Measurements from ENCODE around the gene LACRT.

The LACRT gene

DNA sequence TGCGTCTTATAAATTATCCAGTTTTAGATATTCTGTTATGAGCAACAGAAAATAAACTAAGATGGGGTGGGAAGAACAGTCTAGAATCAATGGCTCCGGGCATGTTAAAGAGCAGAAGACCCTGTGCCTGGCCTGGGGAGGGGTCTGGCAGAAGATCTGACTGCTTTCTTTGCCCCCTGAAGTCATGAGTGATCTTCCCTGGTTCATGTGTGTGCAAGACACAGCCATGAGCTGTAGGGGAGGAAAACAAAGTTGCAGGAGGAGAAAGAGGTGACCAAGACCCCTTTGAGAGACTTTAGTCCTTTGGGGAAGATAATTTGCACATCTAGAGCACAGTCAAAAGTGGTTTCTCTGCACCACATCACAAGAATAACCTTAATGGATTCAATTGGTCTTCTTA, 4.8 kb downstream of the LACRT start:
- peaks cover 83% of the 10 kb centered on the region for H3K27me3 Mint-ChIP-seq
- H3K4me3 Mint-ChIP-seq = no peak overlapping the region
- H3K9me3 Mint-ChIP-seq = no peaks in the 10 kb centered on the region
- ATAC-seq (replicated peaks; ENCODE audit: extremely low read depth, poor library complexity, severe bottlenecking) (no peak), DNase-seq (ENCODE audit: low spot score in 2 of 2) (no peak)
- no peak overlapping the region for H3K27ac Mint-ChIP-seq (ENCODE audit: low read depth)
- peaks cover 5% of the 10 kb centered on the region for H3K4me1 Mint-ChIP-seq
- H3K36me3 Mint-ChIP-seq (ENCODE audit: insufficient read depth) = peaks cover 2% of the 10 kb centered on the region

DNA sequence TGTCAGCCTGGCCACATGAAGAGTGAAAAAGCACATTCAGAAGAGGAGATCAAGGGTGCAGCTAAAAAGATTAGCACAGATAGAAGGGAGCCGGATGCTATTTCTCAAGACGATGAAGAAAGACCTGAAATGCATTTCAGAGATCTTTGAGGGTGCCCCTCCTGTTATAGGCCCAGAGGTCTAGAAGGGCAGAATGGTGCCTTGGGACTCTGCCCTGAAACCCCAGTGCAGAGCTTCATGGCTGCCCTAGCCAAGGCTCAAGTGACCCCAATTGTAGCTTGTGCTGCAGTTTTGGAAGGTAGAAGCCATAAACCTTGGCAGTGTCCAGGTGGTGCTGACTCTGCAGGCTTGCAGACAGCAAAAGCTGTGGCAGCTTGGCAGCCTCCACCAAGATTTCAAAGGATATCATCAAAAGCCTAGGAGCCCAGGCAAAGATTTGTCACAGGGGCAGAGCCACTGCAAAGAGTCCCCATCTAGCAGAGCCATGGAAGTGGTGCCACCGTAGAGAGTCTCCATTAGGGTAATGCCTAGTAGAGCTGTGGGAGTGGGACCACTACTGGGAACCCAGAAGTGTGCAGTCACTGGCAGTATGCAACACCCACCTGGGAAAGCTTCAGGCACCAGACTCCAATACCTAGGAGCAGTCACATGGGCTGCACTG, 6.4 kb downstream of the LACRT start:
- Mint-ChIP-seq H3K27ac (ENCODE audit: low read depth) (no peak overlapping the region), H3K36me3 (ENCODE audit: insufficient read depth) (peaks cover 2% of the 10 kb centered on the region), H3K4me1 (peaks cover 5% of the 10 kb centered on the region), H3K4me3 (no peak overlapping the region), H3K9me3 (no peaks in the 10 kb centered on the region), H3K27me3 (peaks cover 85% of the 10 kb centered on the region)
- ATAC-seq (replicated peaks; ENCODE audit: extremely low read depth, poor library complexity, severe bottlenecking) = no peak
- no peak for DNase-seq (ENCODE audit: low spot score in 2 of 2)

DNA sequence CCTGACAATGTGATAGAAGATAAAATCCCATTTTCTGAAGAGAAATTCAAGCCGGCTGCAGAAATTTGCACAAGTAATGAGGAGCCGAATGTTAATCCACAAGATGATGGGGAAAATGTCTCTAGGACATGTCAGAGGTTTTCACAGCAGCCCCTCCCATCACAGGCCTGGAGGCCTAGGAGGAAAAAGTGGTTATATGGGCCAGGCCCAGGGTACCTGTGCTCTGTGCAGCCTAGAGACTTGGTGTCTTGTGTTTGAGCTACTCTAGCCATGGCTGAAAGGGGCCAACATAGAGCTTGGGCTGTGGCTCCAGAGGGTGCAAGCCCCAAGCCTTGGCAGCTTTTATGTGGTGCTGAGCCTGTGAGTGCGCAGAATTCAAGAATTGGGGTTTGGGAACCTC, 7.4 kb downstream of the LACRT start:
- H3K27ac Mint-ChIP-seq (ENCODE audit: low read depth) = no peak overlapping the region
- no peak overlapping the region for H3K4me3 Mint-ChIP-seq
- peaks cover 2% of the 10 kb centered on the region for H3K4me1 Mint-ChIP-seq
- H3K36me3 Mint-ChIP-seq (ENCODE audit: insufficient read depth) = peaks cover 2% of the 10 kb centered on the region
- H3K27me3 Mint-ChIP-seq = peaks cover 85% of the 10 kb centered on the region
- DNase-seq (ENCODE audit: low spot score in 2 of 2) (no peak), ATAC-seq (replicated peaks; ENCODE audit: extremely low read depth, poor library complexity, severe bottlenecking) (no peak)
- no peaks in the 10 kb centered on the region for H3K9me3 Mint-ChIP-seq

DNA sequence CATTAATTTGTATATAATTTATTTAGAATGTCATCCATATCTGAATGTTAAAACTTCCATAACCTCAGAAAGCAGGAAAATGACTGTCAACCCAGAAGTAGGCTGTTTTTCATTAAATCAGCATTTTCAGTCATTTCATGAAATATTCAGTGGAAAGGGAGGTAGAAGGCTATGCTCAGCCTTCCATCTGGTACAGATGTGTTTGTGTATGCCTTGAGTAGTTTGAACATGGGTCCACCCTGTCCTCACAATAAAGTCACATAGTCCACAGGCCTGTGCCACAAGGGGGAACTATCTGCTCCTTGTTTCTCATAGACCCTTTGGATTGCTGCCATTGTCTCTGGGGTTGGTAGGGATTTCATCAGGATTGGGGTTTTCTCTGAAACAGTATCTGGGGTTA, 9.1 kb downstream of the LACRT start:
- H3K27ac Mint-ChIP-seq (ENCODE audit: low read depth) = no peak overlapping the region
- H3K4me1 Mint-ChIP-seq = no peaks in the 10 kb centered on the region
- DNase-seq (ENCODE audit: low spot score in 2 of 2) = no peak
- ATAC-seq (replicated peaks; ENCODE audit: extremely low read depth, poor library complexity, severe bottlenecking) = no peak
- H3K27me3 Mint-ChIP-seq = peaks cover 90% of the 10 kb centered on the region
- no peak overlapping the region for H3K4me3 Mint-ChIP-seq
- peaks cover 2% of the 10 kb centered on the region for H3K36me3 Mint-ChIP-seq (ENCODE audit: insufficient read depth)
- no peaks in the 10 kb centered on the region for H3K9me3 Mint-ChIP-seq

DNA sequence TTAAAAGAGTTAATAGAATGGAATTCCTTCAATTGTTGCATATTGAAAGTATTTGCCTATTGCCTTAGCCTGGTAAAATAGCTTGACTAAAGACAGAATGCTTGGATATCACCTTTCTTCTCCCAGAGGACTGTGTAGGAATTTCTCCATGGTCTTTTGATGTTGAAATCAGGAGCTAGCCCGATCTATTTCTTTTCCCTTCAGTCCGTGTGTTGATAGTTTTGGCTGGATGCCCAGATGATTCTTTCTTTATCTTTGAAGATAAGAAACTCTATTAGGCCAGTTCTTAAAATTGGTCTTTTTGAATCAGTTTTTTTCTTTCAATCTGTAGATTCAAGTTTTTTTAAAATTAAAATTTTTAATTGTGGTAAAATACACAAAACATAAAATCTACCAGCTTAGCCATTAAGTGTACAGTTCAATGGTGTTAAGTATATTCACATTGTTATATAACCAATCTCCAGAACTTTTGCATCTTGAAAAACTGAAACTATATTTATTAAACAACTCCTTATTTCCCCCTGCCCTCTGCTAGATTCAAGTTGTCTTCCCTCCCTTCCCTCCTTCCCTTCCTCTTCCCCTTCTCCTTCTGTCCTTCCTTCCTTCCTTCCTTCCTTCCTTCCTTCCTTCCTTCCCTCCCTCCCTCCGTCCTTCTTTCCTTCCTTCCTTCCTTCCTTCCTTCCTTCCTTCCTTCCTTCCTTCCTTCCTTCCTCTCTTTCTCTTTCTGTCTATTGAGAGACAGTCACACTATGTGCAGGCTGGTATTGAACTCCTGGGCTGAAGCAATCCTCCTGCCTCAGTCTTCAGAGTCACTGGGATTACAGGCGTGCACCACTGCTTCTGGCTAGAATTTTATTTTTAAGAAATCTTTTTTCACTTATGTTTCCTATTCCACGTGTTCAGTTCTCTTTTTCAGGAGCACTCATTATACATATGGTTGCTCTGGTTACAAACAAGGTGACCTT, 10.1 kb downstream of the LACRT start:
- peaks cover 80% of the 10 kb centered on the region for H3K27me3 Mint-ChIP-seq
- H3K4me1 Mint-ChIP-seq = no peaks in the 10 kb centered on the region
- ATAC-seq (replicated peaks; ENCODE audit: extremely low read depth, poor library complexity, severe bottlenecking) (no peak), DNase-seq (ENCODE audit: low spot score in 2 of 2) (no peak)
- no peak overlapping the region for H3K4me3 Mint-ChIP-seq
- no peaks in the 10 kb centered on the region for H3K36me3 Mint-ChIP-seq (ENCODE audit: insufficient read depth)
- H3K27ac Mint-ChIP-seq (ENCODE audit: low read depth) = no peak overlapping the region
- H3K9me3 Mint-ChIP-seq = no peaks in the 10 kb centered on the region

DNA sequence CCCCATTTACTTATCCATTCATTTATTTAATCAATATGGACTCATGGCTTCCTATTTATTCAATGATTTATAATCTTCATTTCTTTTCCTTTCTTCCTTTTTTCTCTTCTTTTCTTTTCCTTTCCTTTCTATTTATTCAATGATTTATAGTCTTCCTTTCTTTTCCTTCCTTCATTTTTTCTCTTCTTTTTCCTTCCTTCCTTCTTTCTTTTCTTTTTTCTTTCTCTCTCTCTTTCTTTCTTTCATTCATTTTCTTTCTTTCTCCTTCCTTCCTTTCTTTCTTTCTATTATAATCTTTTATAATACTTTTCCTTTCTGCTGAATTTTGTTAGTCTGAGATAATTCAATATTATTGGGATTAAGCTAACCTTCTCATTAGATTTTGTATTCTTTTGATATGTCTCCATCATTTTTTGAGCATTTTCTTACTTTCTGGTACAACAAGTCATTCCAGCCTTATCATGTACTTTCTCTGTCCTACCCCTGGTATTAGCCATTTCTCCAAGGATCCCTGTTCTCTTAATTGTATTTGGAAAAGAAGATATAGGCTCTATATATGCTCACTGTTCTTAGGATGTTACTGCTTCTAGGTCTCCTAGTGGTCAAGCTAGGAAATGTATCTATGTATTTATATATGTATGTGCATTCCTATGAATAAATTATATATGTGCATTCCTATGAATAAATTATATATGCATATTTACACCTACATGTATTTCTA, 12.1 kb downstream of the LACRT start:
- Mint-ChIP-seq H3K36me3 (ENCODE audit: insufficient read depth) (no peaks in the 10 kb centered on the region), H3K9me3 (no peaks in the 10 kb centered on the region), H3K27me3 (peaks cover 74% of the 10 kb centered on the region), H3K4me1 (no peaks in the 10 kb centered on the region), H3K27ac (ENCODE audit: low read depth) (no peak overlapping the region), H3K4me3 (no peak overlapping the region)
- ATAC-seq (replicated peaks; ENCODE audit: extremely low read depth, poor library complexity, severe bottlenecking) (no peak), DNase-seq (ENCODE audit: low spot score in 2 of 2) (no peak)

DNA sequence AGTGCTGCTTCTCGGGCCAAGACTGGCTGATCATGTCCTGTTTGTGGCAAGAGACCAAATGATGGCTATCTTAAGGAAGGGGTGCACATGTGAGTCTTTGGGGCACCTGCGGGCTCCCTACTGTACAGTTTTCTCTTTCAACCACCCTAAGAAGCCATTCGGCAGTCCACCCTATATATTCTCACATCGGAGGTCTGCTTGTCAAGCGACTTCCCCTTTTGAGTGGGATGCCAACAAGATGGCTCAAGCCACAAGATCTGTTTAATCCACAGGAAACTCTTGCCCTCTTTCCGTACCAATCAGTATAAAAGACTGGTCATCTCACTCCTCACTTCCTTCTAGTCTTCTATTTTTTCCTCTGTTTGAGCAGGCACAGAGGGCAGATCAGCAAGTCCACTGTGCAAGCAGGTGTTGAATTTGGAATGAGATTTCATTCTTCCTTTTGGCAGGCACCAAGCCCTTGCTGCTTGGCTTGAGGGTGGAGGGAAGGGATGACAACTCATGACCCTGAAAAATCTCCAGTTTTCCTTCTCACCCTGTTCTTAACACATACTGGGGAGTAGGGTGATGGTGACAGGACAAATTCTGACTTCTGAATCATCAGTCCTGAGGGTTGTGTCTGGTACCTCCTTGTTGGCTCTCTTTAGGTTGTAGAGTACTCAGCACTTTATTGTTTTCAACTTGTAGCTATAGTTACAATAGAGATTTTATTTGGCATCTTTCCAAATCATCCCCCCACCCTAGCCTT, 17.6 kb downstream of the LACRT start:
- Mint-ChIP-seq H3K27me3 (peaks cover 52% of the 10 kb centered on the region), H3K27ac (ENCODE audit: low read depth) (no peak overlapping the region), H3K4me1 (peaks cover 9% of the 10 kb centered on the region), H3K9me3 (no peaks in the 10 kb centered on the region), H3K4me3 (no peak overlapping the region), H3K36me3 (ENCODE audit: insufficient read depth) (no peaks in the 10 kb centered on the region)
- no peak for ATAC-seq (replicated peaks; ENCODE audit: extremely low read depth, poor library complexity, severe bottlenecking)
- DNase-seq (ENCODE audit: low spot score in 2 of 2) = no peak

DNA sequence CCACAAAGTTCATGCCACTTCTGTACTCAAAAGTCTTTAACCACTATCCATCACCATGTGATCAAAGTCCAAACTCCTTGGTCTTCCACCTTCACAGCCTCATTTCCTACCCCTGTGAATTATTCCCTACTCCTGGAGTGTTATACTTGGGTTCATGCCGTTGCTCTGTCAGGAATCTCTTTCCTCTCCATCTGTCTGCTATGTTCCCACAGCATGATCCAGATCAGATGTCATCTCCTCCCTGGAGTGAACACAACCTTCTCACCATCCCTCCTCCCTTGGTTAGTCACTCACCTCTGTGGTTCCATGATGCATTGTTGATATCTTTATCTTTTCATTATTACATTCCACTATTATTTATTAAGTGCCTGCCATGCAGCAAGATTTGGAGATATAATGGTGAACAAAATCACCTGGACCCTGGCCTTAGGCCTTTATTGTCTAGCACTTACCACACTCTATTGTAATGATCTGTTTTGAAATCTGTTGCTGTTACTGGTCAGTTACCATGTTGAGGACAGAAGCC, 22.4 kb downstream of the LACRT start:
- no peaks in the 10 kb centered on the region for H3K9me3 Mint-ChIP-seq

DNA sequence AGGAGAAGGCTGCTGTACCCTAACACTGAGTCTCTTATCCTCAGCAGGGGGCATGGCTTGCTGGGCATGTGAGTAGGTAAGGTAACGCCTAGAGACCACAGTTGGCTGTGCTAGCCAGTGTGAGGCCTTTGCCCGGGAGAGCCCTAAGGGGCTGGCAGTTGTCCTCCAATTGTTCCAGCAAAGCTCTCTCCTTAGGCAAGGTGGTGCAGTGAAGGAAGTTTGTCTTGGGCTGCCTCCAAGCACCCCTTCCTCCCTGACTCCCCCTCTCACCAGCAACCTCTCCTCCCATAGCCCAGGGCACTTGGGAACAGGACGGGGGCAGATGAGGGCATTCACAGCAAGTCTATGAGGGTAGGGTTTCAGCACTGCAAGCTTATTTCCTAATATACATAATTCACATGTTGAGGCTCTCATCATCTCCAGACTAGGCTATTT, 23.0 kb downstream of the LACRT start:
- H3K27ac Mint-ChIP-seq (ENCODE audit: low read depth) = no peak overlapping the region
- no peaks in the 10 kb centered on the region for H3K9me3 Mint-ChIP-seq
- peaks cover 3% of the 10 kb centered on the region for H3K4me1 Mint-ChIP-seq
- no peak overlapping the region for H3K4me3 Mint-ChIP-seq
- DNase-seq (ENCODE audit: low spot score in 2 of 2) (no peak), ATAC-seq (replicated peaks; ENCODE audit: extremely low read depth, poor library complexity, severe bottlenecking) (no peak)
- H3K36me3 Mint-ChIP-seq (ENCODE audit: insufficient read depth) = no peaks in the 10 kb centered on the region
- H3K27me3 Mint-ChIP-seq = peaks cover 66% of the 10 kb centered on the region

More for the DNA sequence above, 22.4 kb downstream of the LACRT start:
- no peaks in the 10 kb centered on the region for H3K36me3 Mint-ChIP-seq (ENCODE audit: insufficient read depth)
- ATAC-seq (replicated peaks; ENCODE audit: extremely low read depth, poor library complexity, severe bottlenecking) (no peak), DNase-seq (ENCODE audit: low spot score in 2 of 2) (no peak)
- peaks cover 8% of the 10 kb centered on the region for H3K4me1 Mint-ChIP-seq
- H3K27ac Mint-ChIP-seq (ENCODE audit: low read depth) = no peak overlapping the region
- H3K4me3 Mint-ChIP-seq = no peak overlapping the region
- H3K27me3 Mint-ChIP-seq = peaks cover 66% of the 10 kb centered on the region

DNA sequence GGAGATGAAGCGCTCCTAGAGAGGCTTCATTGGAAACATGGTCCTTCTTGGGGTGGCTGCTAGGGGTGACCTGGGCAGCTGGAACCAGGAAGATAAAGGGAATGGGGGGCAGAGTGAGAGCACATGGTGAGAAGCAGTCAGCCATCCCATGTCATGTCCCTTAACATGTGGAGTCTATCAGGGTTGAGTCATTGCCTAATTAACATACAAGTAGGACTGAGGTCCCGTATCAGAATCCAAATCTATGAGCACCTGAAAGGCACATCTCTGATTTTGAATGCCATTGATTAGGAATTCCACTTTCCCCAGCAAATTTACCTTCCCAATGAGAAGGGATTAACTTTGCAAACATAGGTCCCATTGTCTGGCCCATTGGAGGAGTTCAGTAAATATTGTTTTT, 25.9 kb downstream of the LACRT start:
- no peak for ATAC-seq (replicated peaks; ENCODE audit: extremely low read depth, poor library complexity, severe bottlenecking)
- H3K27ac Mint-ChIP-seq (ENCODE audit: low read depth) = no peak overlapping the region
- no peaks in the 10 kb centered on the region for H3K4me1 Mint-ChIP-seq
- H3K9me3 Mint-ChIP-seq = no peaks in the 10 kb centered on the region
- H3K27me3 Mint-ChIP-seq = peaks cover 42% of the 10 kb centered on the region
- H3K36me3 Mint-ChIP-seq (ENCODE audit: insufficient read depth) = no peaks in the 10 kb centered on the region
- no peak overlapping the region for H3K4me3 Mint-ChIP-seq
- DNase-seq (ENCODE audit: low spot score in 2 of 2) = no peak

DNA sequence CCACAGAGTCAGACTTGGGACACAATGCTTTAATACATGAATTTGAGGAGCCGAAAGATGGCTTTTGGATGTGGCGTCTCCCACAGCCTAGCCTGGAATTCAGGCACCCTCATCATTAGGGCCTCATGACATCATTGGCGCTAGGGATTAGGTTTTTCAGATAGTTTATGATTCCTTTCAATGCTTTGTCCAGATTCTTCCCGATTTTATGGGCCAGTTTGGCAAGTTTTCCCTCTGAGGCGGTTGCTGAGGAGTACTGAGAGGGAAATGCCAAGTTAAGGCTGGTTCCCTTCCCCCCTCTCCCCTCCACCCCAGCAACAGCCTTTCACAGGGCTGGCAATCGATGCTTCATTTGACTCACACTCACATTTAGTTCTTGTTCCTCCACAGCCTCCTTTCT, 26.5 kb downstream of the LACRT start:
- no peaks in the 10 kb centered on the region for H3K4me1 Mint-ChIP-seq
- H3K27ac Mint-ChIP-seq (ENCODE audit: low read depth) = no peak overlapping the region
- H3K9me3 Mint-ChIP-seq = no peaks in the 10 kb centered on the region
- no peaks in the 10 kb centered on the region for H3K36me3 Mint-ChIP-seq (ENCODE audit: insufficient read depth)
- peaks cover 42% of the 10 kb centered on the region for H3K27me3 Mint-ChIP-seq
- no peak for DNase-seq (ENCODE audit: low spot score in 2 of 2)
- no peak for ATAC-seq (replicated peaks; ENCODE audit: extremely low read depth, poor library complexity, severe bottlenecking)
- no peak overlapping the region for H3K4me3 Mint-ChIP-seq

DNA sequence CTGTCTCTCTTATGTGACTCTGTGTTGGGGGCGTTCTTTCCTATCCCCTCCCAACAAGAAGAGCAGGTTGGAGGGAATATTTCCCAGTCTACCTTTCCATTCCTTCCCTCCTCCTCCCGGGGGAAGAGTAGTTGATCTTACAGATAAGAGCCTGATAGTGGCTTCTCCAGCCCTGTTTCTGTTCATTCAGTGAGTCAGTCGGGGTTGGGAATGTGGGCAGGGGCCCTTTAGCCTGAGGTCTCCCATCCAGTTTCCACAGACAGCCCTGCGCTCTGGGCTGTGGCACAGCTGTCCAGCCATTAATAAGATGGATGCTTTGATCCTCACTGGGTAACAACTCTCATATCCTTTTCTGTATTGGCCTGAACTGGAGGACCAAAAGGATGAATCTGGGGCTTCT, 28.1 kb downstream of the LACRT start:
- ATAC-seq (replicated peaks; ENCODE audit: extremely low read depth, poor library complexity, severe bottlenecking) = no peak
- H3K4me3 Mint-ChIP-seq = no peak overlapping the region
- H3K27ac Mint-ChIP-seq (ENCODE audit: low read depth) = no peak overlapping the region
- no peaks in the 10 kb centered on the region for H3K36me3 Mint-ChIP-seq (ENCODE audit: insufficient read depth)
- peaks cover 42% of the 10 kb centered on the region for H3K27me3 Mint-ChIP-seq
- H3K4me1 Mint-ChIP-seq = no peaks in the 10 kb centered on the region
- DNase-seq (ENCODE audit: low spot score in 2 of 2) = no peak
- H3K9me3 Mint-ChIP-seq = no peaks in the 10 kb centered on the region
